GM21515 (cell line): ENCODE results near the gene TIMP2.
"Not testable (repeated sequence)": the region's sequence is repeated elsewhere in the genome, so short reads cannot be mapped to it uniquely, and the experiment has no call there.

Experiments used
- ATAC-seq: cut with Tn5 transposase; IDR thresholded peaks from one replicate; pipeline ENCODE4 v1.9.1; 2021; ENCODE audit not compliant: unreplicated experiment

The TIMP2 gene

GRCh38 chr17:78933025-78933958 is 8.1 kb upstream of the TIMP2 start:
- ATAC-seq: no peak

DNA sequence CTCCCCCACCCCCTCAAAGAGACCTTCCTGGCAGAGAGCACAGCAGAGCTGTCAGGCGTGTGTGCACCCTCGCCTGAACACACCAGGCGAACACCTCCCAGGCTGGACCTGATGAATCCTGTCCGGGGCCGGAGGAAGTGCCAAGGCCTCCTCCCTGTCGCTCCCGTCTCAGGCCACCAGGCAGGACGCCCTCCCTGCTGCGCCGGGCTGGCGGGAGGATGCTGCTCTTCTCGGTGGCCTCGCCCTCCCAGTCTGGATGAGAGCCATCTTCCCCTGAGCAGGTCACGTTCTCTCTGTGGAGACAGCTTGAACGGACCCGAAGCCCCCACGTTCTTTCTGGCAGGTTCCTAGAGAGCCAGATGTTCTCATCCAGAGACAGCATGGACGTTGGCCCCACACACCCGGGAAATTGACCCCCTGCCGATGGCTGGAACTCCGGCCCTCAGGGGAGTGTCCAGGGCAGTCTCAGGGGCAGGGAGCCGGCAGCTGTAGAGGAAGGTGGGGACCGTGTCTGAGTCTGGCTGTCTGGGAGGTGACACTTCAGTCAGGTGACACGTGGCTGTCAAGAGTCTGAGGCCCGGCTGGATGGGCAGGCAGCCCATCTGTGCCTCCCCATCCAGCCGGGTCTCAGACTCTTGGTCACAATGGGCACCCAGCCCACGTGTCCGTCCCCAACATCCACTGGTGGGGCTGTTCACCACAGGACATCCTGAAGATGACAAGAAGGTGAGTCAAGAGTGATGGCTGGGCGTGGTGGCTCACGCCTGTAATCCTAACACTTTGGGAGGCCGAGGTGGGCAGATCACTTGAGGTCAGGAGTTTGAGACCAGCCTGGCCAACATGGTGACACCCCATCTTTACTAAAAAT is 5.0 kb upstream of the TIMP2 start:
- ATAC-seq: no peak

DNA sequence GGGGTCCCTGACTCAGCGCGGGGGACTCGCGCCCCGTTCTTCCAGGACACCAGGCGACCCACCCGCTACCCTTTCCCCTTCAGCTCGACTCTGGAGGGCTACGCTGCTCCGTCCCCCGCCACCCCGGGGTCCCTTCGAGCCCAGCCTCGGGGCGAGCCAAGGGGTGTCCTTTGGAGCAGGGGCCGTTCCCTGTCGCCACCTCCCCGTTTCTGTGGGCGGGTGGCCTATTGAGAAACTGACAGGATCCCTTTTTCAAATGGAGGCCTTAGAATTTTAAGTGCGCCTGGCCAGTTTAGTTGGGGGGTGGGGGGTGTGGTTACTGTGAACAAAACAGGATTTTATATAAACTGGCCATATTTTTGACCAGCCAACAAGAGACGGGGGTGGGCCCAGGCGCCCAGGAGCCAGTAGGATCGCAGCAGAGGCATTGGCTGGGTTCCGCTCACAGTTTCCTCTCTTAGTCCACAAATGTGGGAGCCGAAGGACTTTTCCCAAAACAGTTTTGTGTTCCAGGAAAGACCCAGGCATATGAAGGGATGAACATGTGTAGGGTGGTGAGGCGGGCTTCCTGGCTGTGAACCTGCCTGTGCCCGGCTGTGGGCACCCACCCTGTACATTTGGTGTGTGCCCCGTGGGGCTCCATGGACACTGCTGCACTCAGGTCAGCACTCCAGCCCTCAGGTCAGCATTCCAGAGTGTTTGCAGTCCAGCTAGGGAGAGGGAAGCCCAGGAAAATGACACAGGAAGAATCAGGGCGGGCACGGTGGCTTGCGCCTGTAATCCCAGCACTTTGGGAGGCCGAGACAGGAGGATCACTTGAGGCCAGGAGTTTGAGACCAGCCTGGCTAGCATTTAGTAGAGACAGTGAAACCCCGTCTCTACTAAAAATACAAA is 722 bp upstream of the TIMP2 start:
- no peak for ATAC-seq

DNA sequence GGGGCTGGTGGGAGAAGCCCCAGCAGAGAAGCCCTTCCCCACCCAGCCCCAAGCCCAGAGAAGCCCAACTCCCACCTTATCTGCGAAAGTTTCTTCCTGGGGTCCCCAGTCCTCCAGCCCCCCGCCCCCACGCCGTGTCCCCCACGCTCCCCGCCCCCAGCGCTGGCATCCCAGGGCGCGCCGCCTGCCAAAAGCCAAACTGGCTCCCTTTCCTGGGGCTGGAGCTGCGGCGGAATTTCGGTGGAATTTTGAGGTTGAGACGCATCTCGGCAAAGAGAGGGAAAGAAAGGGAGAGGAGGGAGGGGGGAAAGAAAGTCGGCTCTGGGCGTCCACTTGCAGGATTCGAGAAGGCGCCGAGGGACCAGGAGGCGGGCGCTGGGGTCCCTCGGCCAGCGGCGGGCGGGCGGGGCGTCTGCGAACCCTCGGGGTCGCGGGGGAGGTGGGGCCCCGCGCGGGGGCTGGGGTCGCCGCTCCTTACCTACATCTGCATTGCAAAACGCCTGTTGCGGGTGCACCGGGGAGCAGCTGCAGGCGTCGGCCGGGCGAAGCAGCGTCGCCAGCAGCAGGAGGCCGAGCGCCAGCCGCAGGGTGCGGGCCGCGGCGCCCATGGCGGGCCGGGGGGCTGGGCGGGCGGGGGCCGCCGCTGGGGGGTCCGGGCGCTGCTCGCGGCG is 571 bp downstream of the TIMP2 start:
- ATAC-seq: no peak

DNA sequence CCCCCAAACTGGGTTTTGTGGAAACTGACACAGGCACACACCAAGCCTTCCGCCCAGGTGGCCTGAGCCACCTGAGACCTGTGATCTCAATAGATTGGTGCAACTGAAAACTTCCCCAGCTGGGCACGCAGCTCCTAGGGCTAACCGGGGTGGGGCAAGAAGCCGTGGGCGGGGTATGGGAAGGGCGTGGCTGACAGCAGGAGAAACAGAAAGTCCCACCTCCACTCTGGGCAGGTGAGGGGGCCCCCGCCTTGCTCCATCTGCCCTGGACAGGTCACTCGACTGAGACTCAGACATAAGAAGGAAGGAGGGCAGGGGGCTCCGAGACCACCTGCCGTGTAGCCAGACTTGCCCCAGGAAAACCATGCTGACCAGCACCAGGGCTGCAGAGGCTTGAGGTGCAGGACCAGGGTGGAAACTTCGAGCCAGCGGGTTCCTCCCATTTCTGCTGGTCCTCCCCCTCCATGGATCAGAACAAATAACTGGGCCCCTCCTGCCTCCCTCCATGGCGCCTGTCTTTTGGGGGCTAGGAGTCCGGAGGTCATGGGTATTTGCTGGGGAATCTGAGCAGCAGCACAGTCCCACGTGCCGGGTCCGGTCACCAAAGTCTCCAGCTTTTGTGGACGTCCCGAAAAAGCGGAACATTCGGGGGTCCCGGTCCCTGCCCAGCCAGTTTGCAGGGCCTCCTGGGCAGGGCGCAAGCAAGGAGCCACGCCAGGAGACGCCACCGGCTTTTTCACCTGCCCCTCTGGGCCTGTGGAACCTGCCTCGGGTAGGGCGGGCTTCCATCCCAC is 1.3 kb downstream of the TIMP2 start:
- ATAC-seq: no peak

DNA sequence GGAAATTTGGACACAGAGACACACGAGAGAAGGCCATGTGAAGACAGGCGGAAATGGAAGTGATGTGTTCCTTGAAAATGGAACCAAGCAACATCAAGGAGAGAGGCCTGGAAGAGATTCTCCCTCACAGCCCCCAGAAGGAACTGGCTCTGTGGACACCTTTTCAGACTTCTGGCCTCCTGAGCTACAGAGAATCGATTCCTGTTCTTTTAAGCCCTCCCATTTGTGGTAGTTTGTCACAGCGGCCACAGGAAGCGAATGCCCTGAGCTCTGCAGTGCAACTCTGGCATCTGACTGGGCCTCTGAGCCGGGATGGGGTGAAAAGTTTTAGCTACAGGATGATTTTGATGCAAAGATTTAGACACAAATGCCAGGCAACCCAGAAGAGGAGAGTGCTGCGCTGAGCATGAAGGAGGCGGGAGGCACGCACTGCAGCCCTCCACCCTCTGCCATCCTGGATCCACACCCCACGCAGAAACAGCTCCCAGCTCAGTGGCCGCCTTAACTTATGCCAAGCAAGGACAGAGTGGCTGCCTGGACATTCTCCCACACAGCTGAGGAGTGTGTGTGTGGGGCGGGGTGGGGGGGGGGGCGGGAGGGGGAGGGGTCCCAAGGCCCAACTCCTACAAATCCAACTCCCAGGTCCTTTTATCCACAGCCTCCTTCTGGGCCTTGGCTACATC is 2.2 kb downstream of the TIMP2 start:
- ATAC-seq: no peak

- ATAC-seq: no peak
Observed at GRCh38 chr17:78921437-78921971, 3.7 kb downstream of the TIMP2 start.

DNA sequence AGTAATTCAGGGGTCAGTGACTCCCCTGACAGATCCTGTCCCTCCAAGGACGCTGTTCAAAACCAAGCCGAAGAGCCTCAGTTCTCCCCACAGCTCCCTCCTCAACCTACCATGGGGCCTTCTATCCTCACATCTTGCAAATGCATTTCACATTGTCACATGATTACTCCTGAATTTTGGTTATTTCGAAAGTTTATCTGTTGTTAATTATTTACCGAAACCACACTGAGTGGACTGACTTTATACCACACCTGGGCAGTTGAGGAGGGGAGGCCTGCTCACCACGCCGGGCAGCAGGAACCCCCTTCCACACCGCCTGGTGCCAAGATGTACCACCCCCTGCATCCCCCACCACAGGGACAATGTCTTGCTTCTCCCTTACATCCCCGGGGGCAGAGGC is 4.7 kb downstream of the TIMP2 start:
- ATAC-seq: no peak

- ATAC-seq: no peak
Observed at GRCh38 chr17:78919861-78920450, 5.2 kb downstream of the TIMP2 start.

- ATAC-seq: no peak
Observed at GRCh38 chr17:78918979-78919378, 6.2 kb downstream of the TIMP2 start.

DNA sequence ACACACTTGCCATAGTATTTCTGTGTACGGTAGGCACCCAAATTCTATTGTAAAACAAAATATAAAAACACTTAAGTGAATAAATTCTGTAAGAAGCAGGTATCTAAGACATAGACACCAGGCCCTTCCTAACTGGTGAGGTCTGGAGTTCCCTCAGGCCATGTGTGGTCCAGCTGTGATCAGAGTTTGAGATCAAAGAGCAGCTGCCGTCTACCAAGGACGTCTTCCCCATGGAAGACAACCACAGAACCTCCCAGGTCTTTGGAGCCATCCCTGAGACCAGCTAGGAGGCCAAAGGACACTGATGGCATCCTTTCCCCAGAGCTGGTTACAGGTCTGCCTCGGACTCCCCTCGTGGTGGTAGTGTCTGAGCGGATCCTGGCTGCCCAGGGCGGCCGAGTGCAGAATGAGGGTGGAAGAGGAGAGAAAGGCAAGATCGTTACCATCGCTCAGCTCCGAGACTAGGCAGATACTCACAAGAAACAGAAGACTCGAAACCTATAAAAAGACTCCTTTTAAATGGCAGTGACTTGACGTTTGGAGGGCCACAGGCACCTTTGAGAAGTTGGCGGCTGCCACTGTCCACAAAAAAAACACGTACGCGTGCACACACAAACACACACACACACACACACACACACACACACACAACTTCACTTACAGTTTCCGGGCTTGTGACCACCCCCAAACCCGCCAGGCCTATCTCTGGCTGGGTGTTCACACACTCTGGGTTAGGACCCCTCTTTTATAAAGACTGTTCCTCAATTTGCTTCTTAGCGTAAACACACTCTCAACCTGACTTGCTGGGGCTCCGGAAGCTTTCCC is 7.5 kb downstream of the TIMP2 start:
- no peak for ATAC-seq

GRCh38 chr17:78915872-78916632 is 9.1 kb downstream of the TIMP2 start:
- ATAC-seq: no peak

GRCh38 chr17:78913115-78913514 is 12.1 kb downstream of the TIMP2 start:
- ATAC-seq: no peak

DNA sequence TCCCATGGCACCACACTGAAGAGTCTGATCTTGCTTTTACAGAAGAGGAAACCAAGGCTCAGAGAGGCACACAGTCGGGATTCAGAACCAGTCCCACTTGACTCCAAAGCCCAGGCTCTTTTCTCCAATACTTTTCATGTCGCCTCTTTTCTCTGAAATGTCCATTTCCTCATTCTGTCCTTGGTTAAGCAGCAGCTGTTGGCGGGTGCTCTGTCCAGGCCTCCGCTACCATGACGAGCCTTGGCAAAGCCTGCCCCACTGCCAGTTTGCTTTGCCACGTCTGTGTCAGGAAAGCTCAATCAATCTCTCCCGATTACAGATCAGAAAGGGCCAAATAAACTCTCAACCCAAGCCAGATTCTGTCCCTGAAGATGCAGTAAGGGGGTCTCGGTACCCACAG is 13.1 kb downstream of the TIMP2 start:
- no peak for ATAC-seq

- not testable (repeated sequence) for ATAC-seq
Observed at GRCh38 chr17:78911543-78911942, 13.6 kb downstream of the TIMP2 start.

- ATAC-seq: no peak
Observed at GRCh38 chr17:78910497-78911284, 14.5 kb downstream of the TIMP2 start.
